Trophoblast cell (in vitro differentiated cells and primary cell): ENCODE data around the gene ZDHHC14.

Experiments
- DNase-seq, 2 donors: peaks; one replicate each; pipeline ENCODE4 v3.0.0-alpha.2; 2016
- H2AFZ ChIP-seq: 2 replicates; pipeline ENCODE4 v1.6.1; 2013; ENCODE audit warnings: low read length, moderate library complexity, mild to moderate bottlenecking; ENCODE audit not compliant: insufficient read depth, poor library complexity
- H2AK5ac ChIP-seq: 2 replicates; pipeline ENCODE4 v1.6.1; 2013; ENCODE audit warnings: mild to moderate bottlenecking, low read length
- H2BK120ac ChIP-seq: 2 replicates; pipeline ENCODE4 v1.6.1; 2013; ENCODE audit warnings: low read length, mild to moderate bottlenecking, moderate library complexity; ENCODE audit not compliant: insufficient read depth, poor library complexity
- H2BK12ac ChIP-seq: 2 replicates; pipeline ENCODE4 v1.6.1; 2013; ENCODE audit warnings: mild to moderate bottlenecking, low read length, moderate library complexity
- H2BK5ac ChIP-seq: 2 replicates; pipeline ENCODE4 v1.6.1; 2013; ENCODE audit warnings: low read length, low read depth, moderate library complexity, mild to moderate bottlenecking; ENCODE audit not compliant: poor library complexity
- H3K14ac ChIP-seq: 2 replicates; pipeline ENCODE4 v1.6.1; 2013; ENCODE audit warnings: mild to moderate bottlenecking, low read length
- H3K18ac ChIP-seq: 2 replicates; pipeline ENCODE4 v1.6.1; 2013; ENCODE audit warnings: mild to moderate bottlenecking, low read length
- H3K23ac ChIP-seq: 2 replicates; pipeline ENCODE4 v1.6.1; 2013; ENCODE audit warnings: low read length
- H3K27ac ChIP-seq: 2 replicates; pipeline ENCODE4 v1.5.1; 2013; ENCODE audit warnings: low read depth, mild to moderate bottlenecking, inconsistent platforms, low read length, moderate library complexity
- H3K27me3 ChIP-seq: 2 replicates; pipeline ENCODE4 v1.6.1; 2013; ENCODE audit warnings: inconsistent platforms, mild to moderate bottlenecking, low read length, moderate library complexity; ENCODE audit not compliant: insufficient read depth
- H3K36me3 ChIP-seq, 2 experiments: 1 replicate in 1 of 2; 2 replicates in 1 of 2; pipeline ENCODE4 v1.6.1; 2013; ENCODE audit warnings: low read length in 2 of 2, mild to moderate bottlenecking in 2 of 2, moderate library complexity in 1 of 2; ENCODE audit not compliant: insufficient read depth in 2 of 2, control insufficient read depth in 1 of 2
- H3K4ac ChIP-seq: 2 replicates; pipeline ENCODE4 v1.6.1; 2013; ENCODE audit warnings: low read depth, mild to moderate bottlenecking, low read length, moderate library complexity
- H3K4me1 ChIP-seq, 2 experiments: 1 replicate in 1 of 2; 2 replicates in 1 of 2; pipeline ENCODE4 v1.6.1; 2013; ENCODE audit warnings: low read length in 2 of 2, mild to moderate bottlenecking in 2 of 2, moderate library complexity in 1 of 2; ENCODE audit not compliant: insufficient read depth in 2 of 2, control insufficient read depth in 1 of 2
- H3K4me2 ChIP-seq: 2 replicates; pipeline ENCODE4 v1.6.1; 2013; ENCODE audit warnings: inconsistent platforms, mild to moderate bottlenecking, low read length, moderate library complexity
- H3K4me3 ChIP-seq: 2 replicates; pipeline ENCODE4 v1.5.1; 2013; ENCODE audit warnings: mild to moderate bottlenecking, low read depth, low read length, inconsistent platforms
- H3K79me1 ChIP-seq: one replicate; pipeline ENCODE4 v1.6.1; 2013; ENCODE audit warnings: low read length
- H3K79me2 ChIP-seq: 2 replicates; pipeline ENCODE4 v1.6.1; 2013; ENCODE audit warnings: low read length, mild to moderate bottlenecking; ENCODE audit not compliant: control insufficient read depth, insufficient read depth, poor library complexity
- H3K9ac ChIP-seq: 2 replicates; pipeline ENCODE4 v1.6.1; 2013; ENCODE audit warnings: mild to moderate bottlenecking, low read length
- H3K9me3 ChIP-seq: 2 replicates; pipeline ENCODE4 v1.6.1; 2013; ENCODE audit warnings: low read depth, mild to moderate bottlenecking, control low read depth, inconsistent platforms, low read length; ENCODE audit not compliant: insufficient read depth
- H4K12ac ChIP-seq: 2 replicates; pipeline ENCODE4 v1.6.1; 2013; ENCODE audit warnings: low read depth, mild to moderate bottlenecking, low read length, moderate library complexity
- H4K8ac ChIP-seq: 2 replicates; pipeline ENCODE4 v1.6.1; 2013; ENCODE audit warnings: low read depth, mild to moderate bottlenecking, low read length, moderate library complexity
- H4K91ac ChIP-seq: one replicate; pipeline ENCODE4 v1.6.1; 2013; ENCODE audit warnings: low read depth, mild to moderate bottlenecking, low read length, moderate library complexity
- WGBS: extraction: QIAGEN DNeasy Blood & Tissue Kit; methylation state at CpG from one replicate; pipeline ENCODE4 v1.1.7; 2013; ENCODE audit warnings: missing lambda C conversion rate; ENCODE audit not compliant: insufficient read length, insufficient coverage; ENCODE audit errors: extremely low coverage; 5-methylcytosine and 5-hydroxymethylcytosine counted together

The ZDHHC14 gene

DNA sequence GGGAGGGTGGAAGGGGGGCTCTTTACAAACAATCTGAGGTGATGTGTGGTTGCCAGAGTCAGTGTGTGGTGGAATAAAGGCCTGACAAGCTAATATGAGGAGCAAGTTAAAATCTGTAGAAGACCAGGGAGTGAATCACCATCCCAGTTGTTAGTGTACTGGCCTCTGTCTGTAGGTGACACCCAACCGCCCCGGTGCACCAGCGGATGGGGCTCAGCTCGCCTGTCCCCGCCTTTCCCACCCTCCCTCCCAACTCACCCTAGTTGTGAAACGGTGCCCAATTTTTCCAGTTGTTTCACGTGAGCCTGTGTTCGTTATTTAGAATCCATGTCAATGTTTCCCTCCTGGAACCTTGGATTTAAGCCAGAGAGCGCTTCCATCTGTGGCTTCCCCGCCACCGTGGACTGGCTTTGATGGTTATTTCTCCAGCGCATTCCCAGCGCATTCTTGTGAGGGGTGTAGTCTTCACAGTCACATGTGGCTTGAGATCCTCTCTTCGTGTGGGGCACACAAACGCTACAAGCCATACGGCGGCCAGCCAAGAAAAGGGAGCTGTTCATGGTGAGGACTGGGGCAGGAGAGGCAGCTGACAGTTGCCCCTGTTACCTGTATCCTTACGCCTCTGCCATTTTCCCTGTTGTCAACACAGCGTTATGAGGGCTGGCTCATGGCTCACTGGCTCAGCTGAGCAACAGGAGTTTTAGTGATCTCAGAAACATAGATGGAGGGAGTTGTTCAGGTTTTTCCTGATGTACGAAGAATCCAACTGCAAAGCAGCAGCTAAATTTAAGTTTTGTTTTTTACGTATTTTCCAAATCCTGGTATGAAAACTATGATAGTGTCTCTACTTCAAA is 137.6 kb downstream of the ZDHHC14 start:
- Histone ChIP-seq H3K9ac (no peak overlapping the region), H3K27ac (no peak overlapping the region), H3K36me3 (no peaks in the 10 kb centered on the region), H2BK120ac (no peak overlapping the region), H3K4me2 (no peak overlapping the region), H3K79me1 (no peaks in the 10 kb centered on the region), H2BK12ac (no peak overlapping the region), H3K4me3 (no peak overlapping the region), H3K14ac (no peak overlapping the region), H3K18ac (no peak overlapping the region), H2AK5ac (no peak overlapping the region), H4K8ac (no peak overlapping the region), H3K9me3 (no peaks in the 10 kb centered on the region), H4K12ac (no peak overlapping the region), H2BK5ac (no peak overlapping the region), H3K79me2 (no peaks in the 10 kb centered on the region), H3K23ac (no peak overlapping the region), H3K4ac (no peak overlapping the region), H3K4me1 (peaks cover 0 to 5% of the 10 kb centered on the region in 2 experiments), H2AFZ (no peak overlapping the region), H4K91ac (no peak overlapping the region), H3K27me3 (no peaks in the 10 kb centered on the region)
- no CpG with 5 or more reads among the region's 21 CpGs for WGBS
- peak in 1 of 2 donors; percentile 55 for DNase-seq

DNA sequence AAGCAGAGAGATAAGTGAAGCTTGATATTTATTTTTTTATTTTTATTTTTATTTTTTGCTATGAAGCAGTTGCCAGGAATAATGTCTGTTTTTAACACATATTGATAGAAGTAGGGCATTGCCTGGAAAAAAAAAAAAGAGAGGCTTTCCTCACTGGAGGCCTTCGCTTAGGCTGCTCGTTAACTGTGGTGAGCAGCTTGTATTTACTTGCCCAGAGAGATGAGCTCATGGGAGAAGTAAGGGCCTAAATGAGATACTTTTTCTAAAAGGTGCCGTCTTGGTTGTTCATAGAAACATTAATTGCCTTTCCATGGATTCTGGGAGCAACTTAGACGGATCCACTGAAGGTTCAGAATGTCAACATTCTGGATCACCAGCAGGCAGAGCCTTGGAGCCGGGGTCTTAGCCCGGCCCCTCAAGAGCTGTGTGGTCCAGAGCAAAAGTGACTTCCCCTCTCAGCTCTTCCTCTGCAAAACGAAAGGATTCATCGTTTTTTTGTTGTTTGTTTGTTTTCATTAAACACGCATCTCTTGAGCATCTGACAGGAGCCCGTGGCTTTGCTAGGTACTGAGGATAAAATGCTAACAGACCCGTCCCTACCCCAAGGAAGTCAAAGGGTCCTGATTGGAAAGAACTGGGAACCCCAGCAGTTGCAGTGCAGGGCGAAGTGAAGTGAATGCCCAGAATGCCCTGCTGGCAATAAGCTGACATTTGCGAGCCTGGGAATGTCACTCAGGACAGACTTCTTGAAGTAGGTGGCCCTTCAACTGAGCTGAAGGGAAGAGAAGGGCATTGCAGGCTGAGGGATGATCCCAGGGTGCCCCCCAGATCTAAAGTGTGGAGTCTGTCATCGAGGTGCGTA is 138.5 kb downstream of the ZDHHC14 start:
- no peaks in the 10 kb centered on the region for H3K27me3 ChIP-seq

DNA sequence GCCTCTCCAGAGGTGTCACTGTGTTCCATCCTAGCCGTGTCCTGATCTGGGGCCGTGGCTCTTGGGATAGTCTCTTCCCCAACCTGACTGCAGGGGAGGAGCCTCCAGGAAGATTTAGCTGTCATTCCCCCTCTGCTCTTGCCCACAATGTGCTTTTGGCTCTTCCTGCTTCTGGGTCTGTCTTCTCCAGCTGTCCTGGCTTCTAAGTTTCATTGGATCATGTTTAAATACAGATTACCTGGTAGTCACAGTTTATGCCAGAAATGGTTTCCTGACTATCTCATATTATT is 139.1 kb downstream of the ZDHHC14 start:
- no CpG with 5 or more reads among the region's 2 CpGs for WGBS
- no peak overlapping the region for H2BK12ac ChIP-seq
- H2BK120ac ChIP-seq = no peak overlapping the region
- no peaks in the 10 kb centered on the region for H3K27me3 ChIP-seq
- H4K8ac ChIP-seq = no peak overlapping the region
- H3K79me2 ChIP-seq = no peaks in the 10 kb centered on the region
- peaks cover 0 to under 1% of the 10 kb centered on the region in 2 experiments for H3K36me3 ChIP-seq
- peaks cover 1% of the 10 kb centered on the region for H3K9me3 ChIP-seq
- no peak overlapping the region for H3K4me2 ChIP-seq
- H2AFZ ChIP-seq = no peak overlapping the region
- no peak overlapping the region for H2BK5ac ChIP-seq
- H3K18ac ChIP-seq = no peak overlapping the region
- H2AK5ac ChIP-seq = no peak overlapping the region
- H4K12ac ChIP-seq = no peak overlapping the region
- H3K4me1 ChIP-seq = peaks cover 0 to 5% of the 10 kb centered on the region in 2 experiments
- H3K27ac ChIP-seq = no peak overlapping the region
- no peak overlapping the region for H3K9ac ChIP-seq
- no peak for DNase-seq
- H3K4ac ChIP-seq = no peak overlapping the region
- H3K4me3 ChIP-seq = no peak overlapping the region
- no peaks in the 10 kb centered on the region for H3K79me1 ChIP-seq
- no peak overlapping the region for H3K23ac ChIP-seq
- no peak overlapping the region for H3K14ac ChIP-seq
- H4K91ac ChIP-seq = no peak overlapping the region

More for the DNA sequence above, 138.5 kb downstream of the ZDHHC14 start:
- H2BK5ac ChIP-seq = no peak overlapping the region
- peaks cover 0 to 5% of the 10 kb centered on the region in 2 experiments for H3K4me1 ChIP-seq
- no peak overlapping the region for H4K12ac ChIP-seq
- H3K27ac ChIP-seq = no peak overlapping the region
- no peaks in the 10 kb centered on the region for H3K36me3 ChIP-seq
- H3K9ac ChIP-seq = no peak overlapping the region
- no peak overlapping the region for H3K4ac ChIP-seq
- H4K91ac ChIP-seq = no peak overlapping the region
- no peaks in the 10 kb centered on the region for H3K79me1 ChIP-seq
- no peak overlapping the region for H3K23ac ChIP-seq
- H3K14ac ChIP-seq = no peak overlapping the region
- H2AFZ ChIP-seq = no peak overlapping the region
- H3K4me3 ChIP-seq = no peak overlapping the region
- H3K79me2 ChIP-seq = no peaks in the 10 kb centered on the region
- H3K4me2 ChIP-seq = no peak overlapping the region
- WGBS = no CpG with 5 or more reads among the region's 15 CpGs
- H4K8ac ChIP-seq = no peak overlapping the region
- H3K18ac ChIP-seq = no peak overlapping the region
- no peaks in the 10 kb centered on the region for H3K9me3 ChIP-seq
- DNase-seq = no peak
- no peak overlapping the region for H2BK120ac ChIP-seq
- H2AK5ac ChIP-seq = no peak overlapping the region
- H2BK12ac ChIP-seq = no peak overlapping the region

DNA sequence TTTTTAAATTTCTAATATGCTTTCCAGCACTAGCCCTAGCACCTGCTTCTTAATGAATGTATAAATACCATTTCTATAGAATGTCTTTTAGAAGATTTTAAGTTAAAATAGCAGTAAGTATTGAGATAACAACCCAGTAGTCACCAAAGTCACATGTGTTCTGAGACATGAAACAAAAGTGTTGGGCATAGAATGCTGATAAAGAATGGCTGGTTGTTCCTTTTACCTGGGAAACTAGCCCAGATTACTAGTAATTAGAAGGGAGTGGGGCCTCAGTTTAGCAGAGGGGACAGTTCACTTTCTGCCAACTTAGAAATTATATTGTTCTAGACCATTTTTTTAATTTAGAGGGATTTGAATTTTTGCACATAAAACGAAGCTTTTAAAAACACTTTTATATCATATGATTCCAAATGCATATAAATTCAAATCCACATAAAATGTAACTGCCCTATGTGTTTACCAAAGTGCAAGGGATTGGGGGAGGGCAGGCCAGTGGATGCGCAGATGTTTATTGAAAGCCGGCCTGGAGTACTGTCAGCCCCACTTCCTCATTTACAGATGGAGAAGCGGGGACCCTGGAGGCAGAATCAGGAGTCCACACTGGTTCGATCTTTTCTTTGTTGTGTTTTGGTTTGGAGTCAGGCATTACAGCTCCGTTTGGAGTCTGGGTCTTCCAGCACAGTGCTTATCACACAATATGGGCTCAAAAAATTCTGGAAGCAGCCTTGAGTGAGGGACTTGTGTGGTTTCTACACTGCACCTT is 139.8 kb downstream of the ZDHHC14 start:
- no peak overlapping the region for H3K27ac ChIP-seq
- peaks cover 0 to 3% of the 10 kb centered on the region in 2 experiments for H3K36me3 ChIP-seq
- no peak overlapping the region for H3K4ac ChIP-seq
- H4K91ac ChIP-seq = no peak overlapping the region
- no peak overlapping the region for H3K18ac ChIP-seq
- WGBS = no CpG with 5 or more reads among the region's 6 CpGs
- no peak overlapping the region for H2BK12ac ChIP-seq
- no peak overlapping the region for H2AFZ ChIP-seq
- H3K4me3 ChIP-seq = no peak overlapping the region
- peaks cover 0 to 5% of the 10 kb centered on the region in 2 experiments for H3K4me1 ChIP-seq
- no peak overlapping the region for H2BK120ac ChIP-seq
- H4K8ac ChIP-seq = no peak overlapping the region
- no peak overlapping the region for H2AK5ac ChIP-seq
- no peak overlapping the region for H4K12ac ChIP-seq
- no peak overlapping the region for H3K4me2 ChIP-seq
- no peaks in the 10 kb centered on the region for H3K27me3 ChIP-seq
- no peaks in the 10 kb centered on the region for H3K79me2 ChIP-seq
- no peak for DNase-seq
- no peak overlapping the region for H3K23ac ChIP-seq
- H3K9me3 ChIP-seq = peaks cover 1% of the 10 kb centered on the region
- H3K14ac ChIP-seq = no peak overlapping the region
- no peak overlapping the region for H2BK5ac ChIP-seq
- no peak overlapping the region for H3K9ac ChIP-seq
- no peaks in the 10 kb centered on the region for H3K79me1 ChIP-seq
